Measurements from ENCODE around the gene EIF3D.
"Not testable (repeated sequence)": the region's sequence is repeated elsewhere in the genome, so short reads cannot be mapped to it uniquely, and the experiment has no call there.

Gene EIF3D

GRCh38 chr22:36550701-36551495 lies 21.9 kb upstream of the EIF3D start:
- DNase-seq (ENCODE audit: low spot score): no peak

- no peak for DNase-seq (ENCODE audit: low spot score)
Measured at GRCh38 chr22:36549033-36549432, 20.1 kb upstream of the EIF3D start.

- DNase-seq (ENCODE audit: low spot score): no peak
Measured at GRCh38 chr22:36548606-36549005, 19.6 kb upstream of the EIF3D start.

GRCh38 chr22:36546932-36547331 lies 18.0 kb upstream of the EIF3D start:
- DNase-seq (ENCODE audit: low spot score): no peak

- DNase-seq (ENCODE audit: low spot score): peak; percentile 38
Measured at GRCh38 chr22:36546092-36546804, 17.3 kb upstream of the EIF3D start.

- no peak for DNase-seq (ENCODE audit: low spot score)
Measured at GRCh38 chr22:36544107-36544620, 15.2 kb upstream of the EIF3D start.

GRCh38 chr22:36541831-36542411 lies 13.0 kb upstream of the EIF3D start:
- no peak for DNase-seq (ENCODE audit: low spot score)

GRCh38 chr22:36540867-36541642 lies 12.1 kb upstream of the EIF3D start:
- DNase-seq (ENCODE audit: low spot score): no peak

GRCh38 chr22:36538529-36538928 lies 9.6 kb upstream of the EIF3D start:
- DNase-seq (ENCODE audit: low spot score): no peak

GRCh38 chr22:36536717-36537116 lies 7.8 kb upstream of the EIF3D start:
- DNase-seq (ENCODE audit: low spot score): no peak

- not testable (repeated sequence) for DNase-seq (ENCODE audit: low spot score)
Measured at GRCh38 chr22:36533320-36533719, 4.4 kb upstream of the EIF3D start.

- no peak for DNase-seq (ENCODE audit: low spot score)
Measured at GRCh38 chr22:36532466-36532865, 3.5 kb upstream of the EIF3D start.

- DNase-seq (ENCODE audit: low spot score): no peak
Measured at GRCh38 chr22:36528341-36528740, 625 bp downstream of the EIF3D start.

GRCh38 chr22:36522662-36523061 lies 6.3 kb downstream of the EIF3D start:
- DNase-seq (ENCODE audit: low spot score): no peak

GRCh38 chr22:36520423-36520822 lies 8.5 kb downstream of the EIF3D start:
- DNase-seq (ENCODE audit: low spot score): no peak

GRCh38 chr22:36519906-36520305 lies 9.1 kb downstream of the EIF3D start:
- not testable (repeated sequence) for DNase-seq (ENCODE audit: low spot score)

- no peak for DNase-seq (ENCODE audit: low spot score)
Measured at GRCh38 chr22:36514766-36515165, 14.2 kb downstream of the EIF3D start.

- no peak for DNase-seq (ENCODE audit: low spot score)
Measured at GRCh38 chr22:36512991-36513390, 16.0 kb downstream of the EIF3D start.

- DNase-seq (ENCODE audit: low spot score): no peak
Measured at GRCh38 chr22:36512333-36512732, 16.6 kb downstream of the EIF3D start.

- DNase-seq (ENCODE audit: low spot score): no peak
Measured at GRCh38 chr22:36510966-36511881, 17.7 kb downstream of the EIF3D start.

- no peak for DNase-seq (ENCODE audit: low spot score)
Measured at GRCh38 chr22:36510384-36510783, 18.6 kb downstream of the EIF3D start.

Data from putamen (tissue), 1 donor.